ENCODE data around the gene CUEDC1.

Gene CUEDC1

GRCh38 chr17:57874434-57875289 lies 80.5 kb downstream of the CUEDC1 start:
- no peak for DNase-seq (ENCODE audit: low read depth)

- DNase-seq (ENCODE audit: low read depth) = no peak
Measured at GRCh38 chr17:57874058-57874419, 81.2 kb downstream of the CUEDC1 start.

- DNase-seq (ENCODE audit: low read depth) = no peak
Measured at GRCh38 chr17:57873261-57874057, 81.8 kb downstream of the CUEDC1 start.

- DNase-seq (ENCODE audit: low read depth) = no peak
Measured at GRCh38 chr17:57872536-57872935, 82.7 kb downstream of the CUEDC1 start.

GRCh38 chr17:57871863-57872262 lies 83.3 kb downstream of the CUEDC1 start:
- DNase-seq (ENCODE audit: low read depth) = no peak

- DNase-seq (ENCODE audit: low read depth) = no peak
Measured at GRCh38 chr17:57871155-57871554, 84.1 kb downstream of the CUEDC1 start.

- DNase-seq (ENCODE audit: low read depth) = no peak
Measured at GRCh38 chr17:57870283-57870635, 85.0 kb downstream of the CUEDC1 start.

GRCh38 chr17:57869617-57870282 lies 85.5 kb downstream of the CUEDC1 start:
- DNase-seq (ENCODE audit: low read depth) = no peak

GRCh38 chr17:57868910-57869616 lies 86.1 kb downstream of the CUEDC1 start:
- no peak for DNase-seq (ENCODE audit: low read depth)

GRCh38 chr17:57868007-57868909 lies 87.0 kb downstream of the CUEDC1 start:
- no peak for DNase-seq (ENCODE audit: low read depth)

- no peak for DNase-seq (ENCODE audit: low read depth)
Measured at GRCh38 chr17:57867126-57867525, 88.1 kb downstream of the CUEDC1 start.

GRCh38 chr17:57866723-57867122 lies 88.5 kb downstream of the CUEDC1 start:
- no peak for DNase-seq (ENCODE audit: low read depth)

- no peak for DNase-seq (ENCODE audit: low read depth)
Measured at GRCh38 chr17:57866319-57866718, 88.9 kb downstream of the CUEDC1 start.

- DNase-seq (ENCODE audit: low read depth) = no peak
Measured at GRCh38 chr17:57864273-57864672, 90.9 kb downstream of the CUEDC1 start.

GRCh38 chr17:57862694-57863667 lies 92.2 kb downstream of the CUEDC1 start:
- DNase-seq (ENCODE audit: low read depth) = no peak

- no peak for DNase-seq (ENCODE audit: low read depth)
Measured at GRCh38 chr17:57861790-57862693, 93.2 kb downstream of the CUEDC1 start.

GRCh38 chr17:57861000-57861789 lies 94.0 kb downstream of the CUEDC1 start:
- DNase-seq (ENCODE audit: low read depth) = no peak

GRCh38 chr17:57860414-57860999 lies 94.7 kb downstream of the CUEDC1 start:
- no peak for DNase-seq (ENCODE audit: low read depth)

Measured in stimulated activated CD8-positive, alpha-beta memory T cell treated with anti-CD3 and anti-CD28 coated beads, Interleukin-7, amount 100 ng/mL, for 24 hours (primary cell).